Testis (tissue), 2 donors: ENCODE measurements around the gene PIEZO2.

Experiments
- CTCF ChIP-seq, 3 experiments: fragments of 450-650 bp in 2 of 3; fragments of 200-600 bp in 1 of 3; sonication (generic) in 1 of 3; IDR thresholded peaks; one replicate each; pipeline ENCODE4 v1.5.1; 2016 to 2019; ENCODE audit warnings: antibody characterized with exemption in 3 of 3, mild to moderate bottlenecking in 2 of 3, moderate library complexity in 1 of 3
- POLR2A ChIP-seq: fragments of 450-650 bp; IDR thresholded peaks from one replicate; pipeline ENCODE4 v1.6.1; 2017; ENCODE audit warnings: antibody characterized with exemption, mild to moderate bottlenecking, moderate library complexity

GRCh38 chr18:10771053-10771709 is 378.2 kb downstream of the PIEZO2 start:
- TF ChIP-seq POLR2A (no peak), CTCF (IDR thresholded peaks at IDR 0.05) (no peak)
